ENCODE measurements around the gene IGF1R.
A peak's percentile ranks its signal among the peaks of the same experiment; 100 is the strongest.

The IGF1R gene

DNA sequence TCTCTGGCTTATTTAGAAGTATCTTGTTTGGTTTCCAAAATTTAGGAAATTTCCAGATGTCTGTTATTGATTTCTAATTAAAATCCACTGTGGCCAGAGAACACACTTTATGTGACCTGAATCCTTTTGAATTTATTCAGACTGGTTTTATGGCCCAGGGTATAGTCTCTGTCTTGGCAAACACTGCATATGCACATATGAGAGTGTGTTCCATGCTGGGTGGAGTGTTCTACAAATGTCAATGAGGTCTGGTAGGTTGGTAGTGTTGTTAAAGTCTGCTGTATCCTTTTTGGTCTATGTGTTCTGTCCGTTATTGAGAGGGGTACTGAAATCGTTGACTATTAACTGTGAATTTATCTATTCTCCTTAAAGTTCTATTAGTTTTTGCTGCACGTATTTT is 329.1 kb downstream of the IGF1R start:
- H3K4me3 ChIP-seq (ENCODE audit: low read depth in 1 of 5, low read length in 5 of 5), result no peak overlapping the region
- H3K9me3 ChIP-seq (ENCODE audit: control insufficient read depth in 5 of 5, low read length in 5 of 5), result peaks cover 0 to 7% (median 0%) of the 10 kb centered on the region in 5 donors
- no peaks in the 10 kb centered on the region for H3K36me3 ChIP-seq (ENCODE audit: control insufficient read depth in 5 of 5, insufficient read depth in 5 of 5, low read length in 5 of 5)
- H3K27ac ChIP-seq (ENCODE audit: low read depth, low read length), result no peak overlapping the region
- no peak overlapping the region for H3K9ac ChIP-seq (ENCODE audit: low read length in 5 of 5)
- peaks cover 0 to 5% (median 0%) of the 10 kb centered on the region in 5 donors for H3K4me1 ChIP-seq (ENCODE audit: control insufficient read depth in 5 of 5, insufficient read depth in 5 of 5, low read length in 5 of 5)
- H3K27me3 ChIP-seq (ENCODE audit: control insufficient read depth in 5 of 5, insufficient read depth in 4 of 5, low read length in 5 of 5), result no peaks in the 10 kb centered on the region

DNA sequence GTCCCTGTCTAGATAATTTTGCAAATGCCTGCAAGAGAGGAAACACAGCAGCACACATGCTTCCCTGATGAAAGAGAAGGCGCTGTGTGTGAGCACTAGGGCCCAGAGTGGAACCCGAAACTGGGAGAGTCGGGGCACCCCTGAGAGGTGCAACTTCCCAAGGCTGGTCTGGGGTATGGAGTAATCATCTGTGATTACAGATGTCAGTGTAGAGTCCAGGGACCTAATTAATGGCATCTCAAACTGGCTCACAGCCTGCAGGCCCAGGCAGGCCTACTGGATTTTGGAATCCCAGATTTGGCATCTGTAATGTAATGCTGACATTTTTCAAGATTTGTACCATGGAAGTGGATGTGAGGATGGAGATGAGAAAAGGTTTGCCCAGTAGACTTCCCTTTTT is 329.8 kb downstream of the IGF1R start:
- Histone ChIP-seq H3K9me3 (ENCODE audit: control insufficient read depth in 5 of 5, low read length in 5 of 5) (peaks cover 0 to 7% (median 0%) of the 10 kb centered on the region in 5 donors), H3K9ac (ENCODE audit: low read length in 5 of 5) (no peak overlapping the region), H3K27me3 (ENCODE audit: control insufficient read depth in 5 of 5, insufficient read depth in 4 of 5, low read length in 5 of 5) (no peaks in the 10 kb centered on the region), H3K27ac (ENCODE audit: low read depth, low read length) (no peak overlapping the region), H3K4me3 (ENCODE audit: low read depth in 1 of 5, low read length in 5 of 5) (no peak overlapping the region), H3K36me3 (ENCODE audit: control insufficient read depth in 5 of 5, insufficient read depth in 5 of 5, low read length in 5 of 5) (no peaks in the 10 kb centered on the region), H3K4me1 (ENCODE audit: control insufficient read depth in 5 of 5, insufficient read depth in 5 of 5, low read length in 5 of 5) (peaks cover 0 to 5% (median 3%) of the 10 kb centered on the region in 5 donors)

DNA sequence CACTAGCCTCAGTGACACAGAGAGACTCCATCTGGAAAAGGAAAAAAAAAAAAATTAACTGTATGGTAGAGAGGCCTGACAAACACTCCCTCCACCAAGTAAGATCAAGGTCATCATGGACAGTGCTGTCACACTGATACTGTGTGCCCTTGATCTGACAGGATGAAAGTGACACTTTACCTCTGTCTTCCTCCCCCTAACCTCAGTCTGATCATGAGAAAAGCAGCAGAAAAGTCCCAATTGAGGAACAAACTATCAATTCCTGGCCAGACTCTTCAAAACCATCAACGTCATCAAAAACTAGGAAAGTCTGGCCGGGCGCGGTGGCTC is 332.5 kb downstream of the IGF1R start:
- peaks cover 0 to 7% (median 0%) of the 10 kb centered on the region in 5 donors for H3K9me3 ChIP-seq (ENCODE audit: control insufficient read depth in 5 of 5, low read length in 5 of 5)
- no peak overlapping the region for H3K9ac ChIP-seq (ENCODE audit: low read length in 5 of 5)
- no peak overlapping the region for H3K27ac ChIP-seq (ENCODE audit: low read depth, low read length)
- no peaks in the 10 kb centered on the region for H3K36me3 ChIP-seq (ENCODE audit: control insufficient read depth in 5 of 5, insufficient read depth in 5 of 5, low read length in 5 of 5)
- no peaks in the 10 kb centered on the region for H3K27me3 ChIP-seq (ENCODE audit: control insufficient read depth in 5 of 5, insufficient read depth in 4 of 5, low read length in 5 of 5)
- peaks cover 0 to 13% (median 9%) of the 10 kb centered on the region in 5 donors for H3K4me1 ChIP-seq (ENCODE audit: control insufficient read depth in 5 of 5, insufficient read depth in 5 of 5, low read length in 5 of 5)
- H3K4me3 ChIP-seq (ENCODE audit: low read depth in 1 of 5, low read length in 5 of 5), result no peak overlapping the region

DNA sequence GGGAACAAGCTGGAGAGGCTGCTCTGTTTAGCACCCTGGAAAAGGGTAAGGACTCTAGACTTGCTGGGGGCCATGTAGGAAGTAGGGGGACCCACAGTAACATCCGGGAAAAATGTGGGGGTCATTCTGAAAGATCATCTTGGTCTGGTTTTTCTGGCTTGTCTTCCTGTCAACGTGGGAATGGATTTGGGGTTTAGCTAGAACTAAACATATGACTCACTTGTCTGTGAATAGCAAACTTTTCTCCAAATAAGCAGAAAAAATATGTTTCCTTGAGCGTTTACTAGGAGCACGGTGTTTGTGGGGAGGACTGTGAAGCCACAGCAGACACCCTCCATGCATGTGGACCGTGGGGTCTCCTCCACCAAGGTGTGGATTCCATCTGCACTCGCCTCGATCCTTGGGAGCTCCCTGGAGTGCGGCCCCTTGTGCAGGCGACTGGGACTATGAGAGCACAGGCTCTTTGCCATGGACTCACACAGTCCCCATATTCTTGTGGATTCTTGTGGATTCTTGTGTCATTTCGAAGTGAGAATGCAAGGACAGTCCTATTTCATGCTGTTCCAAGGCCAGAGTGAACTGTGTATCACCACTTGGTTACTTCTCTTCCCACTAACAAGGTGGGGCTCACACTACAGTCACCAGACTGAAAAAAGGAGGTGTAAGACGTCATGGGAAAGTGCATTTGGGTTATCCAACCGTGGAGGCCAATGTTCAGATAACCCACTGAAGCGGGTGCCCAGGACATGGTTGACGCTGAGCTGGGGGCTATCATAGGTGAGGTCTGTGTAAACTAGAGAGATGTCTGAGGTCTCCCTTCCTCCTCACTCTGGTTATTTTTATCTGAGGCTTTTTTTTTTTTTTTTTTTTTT is 333.7 kb downstream of the IGF1R start:
- H3K4me3 ChIP-seq (ENCODE audit: low read depth in 1 of 5, low read length in 5 of 5), result no peak overlapping the region
- H3K4me1 ChIP-seq (ENCODE audit: control insufficient read depth in 5 of 5, insufficient read depth in 5 of 5, low read length in 5 of 5), result peaks cover 0 to 13% (median 9%) of the 10 kb centered on the region in 5 donors
- H3K9ac ChIP-seq (ENCODE audit: low read length in 5 of 5), result no peak overlapping the region
- no peaks in the 10 kb centered on the region for H3K36me3 ChIP-seq (ENCODE audit: control insufficient read depth in 5 of 5, insufficient read depth in 5 of 5, low read length in 5 of 5)
- H3K27ac ChIP-seq (ENCODE audit: low read depth, low read length), result no peak overlapping the region
- H3K9me3 ChIP-seq (ENCODE audit: control insufficient read depth in 5 of 5, low read length in 5 of 5), result peaks cover 0 to 14% (median 8%) of the 10 kb centered on the region in 5 donors
- no peaks in the 10 kb centered on the region for H3K27me3 ChIP-seq (ENCODE audit: control insufficient read depth in 5 of 5, insufficient read depth in 4 of 5, low read length in 5 of 5)

DNA sequence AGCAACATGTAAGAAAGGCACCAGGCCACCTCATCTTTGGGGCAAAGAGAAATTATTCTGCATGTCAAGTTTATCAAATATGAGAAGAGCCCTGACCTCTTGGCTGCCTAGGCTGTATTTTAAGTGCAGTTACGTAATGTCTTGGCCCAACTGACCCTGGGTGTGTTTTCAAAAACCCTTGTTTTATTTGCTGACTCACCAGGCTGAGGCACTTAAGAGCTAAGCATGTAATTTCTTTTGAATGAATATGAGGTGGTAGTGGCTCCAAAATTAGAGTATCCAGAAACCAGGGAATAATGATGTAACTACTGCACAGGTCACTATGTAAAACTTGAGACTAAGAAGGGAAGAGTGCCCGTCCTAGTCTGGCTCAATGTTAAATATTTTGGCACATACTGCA is 335.0 kb downstream of the IGF1R start:
- Histone ChIP-seq H3K27ac (ENCODE audit: low read depth, low read length) (peak overlapping the region; percentile 2), H3K9me3 (ENCODE audit: control insufficient read depth in 5 of 5, low read length in 5 of 5) (peaks cover 0 to 11% (median 7%) of the 10 kb centered on the region in 5 donors), H3K4me1 (ENCODE audit: control insufficient read depth in 5 of 5, insufficient read depth in 5 of 5, low read length in 5 of 5) (peaks cover 0 to 13% (median 9%) of the 10 kb centered on the region in 5 donors), H3K9ac (ENCODE audit: low read length in 5 of 5) (no peak overlapping the region), H3K4me3 (ENCODE audit: low read depth in 1 of 5, low read length in 5 of 5) (no peak overlapping the region), H3K36me3 (ENCODE audit: control insufficient read depth in 5 of 5, insufficient read depth in 5 of 5, low read length in 5 of 5) (no peaks in the 10 kb centered on the region), H3K27me3 (ENCODE audit: control insufficient read depth in 5 of 5, insufficient read depth in 4 of 5, low read length in 5 of 5) (no peaks in the 10 kb centered on the region)

DNA sequence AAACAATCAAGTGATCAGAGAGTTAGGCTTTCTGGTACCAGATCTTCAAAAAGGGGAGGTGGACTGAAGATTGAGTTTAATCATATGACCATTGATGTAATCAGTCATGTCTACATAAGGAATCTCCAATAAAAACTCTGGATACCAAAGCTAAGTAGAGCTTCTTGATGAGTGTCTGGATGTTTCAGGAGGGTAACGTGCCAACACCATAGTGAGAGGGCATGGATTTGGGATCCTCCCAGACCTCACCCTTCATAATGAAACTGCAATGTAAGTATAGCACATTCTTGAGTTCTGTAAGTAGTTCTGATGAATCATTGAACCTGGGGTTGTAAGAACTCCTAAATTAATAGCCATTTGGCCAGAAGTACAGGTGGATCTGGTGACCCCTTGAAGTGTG is 337.9 kb downstream of the IGF1R start:
- H3K4me1 ChIP-seq (ENCODE audit: control insufficient read depth in 5 of 5, insufficient read depth in 5 of 5, low read length in 5 of 5), result peaks cover 0 to 13% (median 9%) of the 10 kb centered on the region in 5 donors
- H3K36me3 ChIP-seq (ENCODE audit: control insufficient read depth in 5 of 5, insufficient read depth in 5 of 5, low read length in 5 of 5), result no peaks in the 10 kb centered on the region
- H3K27me3 ChIP-seq (ENCODE audit: control insufficient read depth in 5 of 5, insufficient read depth in 4 of 5, low read length in 5 of 5), result no peaks in the 10 kb centered on the region
- H3K9me3 ChIP-seq (ENCODE audit: control insufficient read depth in 5 of 5, low read length in 5 of 5), result peaks cover 0 to 11% (median 7%) of the 10 kb centered on the region in 5 donors
- H3K27ac ChIP-seq (ENCODE audit: low read depth, low read length), result no peak overlapping the region
- no peak overlapping the region for H3K9ac ChIP-seq (ENCODE audit: low read length in 5 of 5)
- no peak overlapping the region for H3K4me3 ChIP-seq (ENCODE audit: low read depth in 1 of 5, low read length in 5 of 5)

DNA sequence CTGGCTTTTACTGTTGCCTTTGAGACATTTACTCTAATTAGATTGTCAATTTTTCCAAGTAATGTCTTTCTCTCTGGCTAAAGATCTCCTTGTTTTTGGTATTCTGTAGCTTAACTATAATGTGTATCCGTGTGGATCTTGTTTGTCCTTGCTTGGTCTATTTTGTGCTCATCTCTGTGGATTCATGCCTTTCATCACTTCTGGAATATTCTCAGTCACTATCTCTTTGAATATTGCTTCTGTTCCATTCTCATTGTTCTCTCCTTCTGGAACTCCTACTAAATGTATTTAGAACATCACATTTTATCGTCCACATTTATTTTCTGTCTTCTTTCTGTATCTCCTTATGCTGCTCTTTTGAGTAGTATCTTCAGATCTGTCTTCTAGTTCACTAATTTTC is 346.6 kb downstream of the IGF1R start:
- no peak overlapping the region for H3K27ac ChIP-seq (ENCODE audit: low read depth, low read length)
- H3K36me3 ChIP-seq (ENCODE audit: control insufficient read depth in 5 of 5, insufficient read depth in 5 of 5, low read length in 5 of 5), result no peaks in the 10 kb centered on the region
- no peaks in the 10 kb centered on the region for H3K4me1 ChIP-seq (ENCODE audit: control insufficient read depth in 5 of 5, insufficient read depth in 5 of 5, low read length in 5 of 5)
- peaks cover 0 to 15% (median 5%) of the 10 kb centered on the region in 5 donors for H3K9me3 ChIP-seq (ENCODE audit: control insufficient read depth in 5 of 5, low read length in 5 of 5)
- no peak overlapping the region for H3K4me3 ChIP-seq (ENCODE audit: low read depth in 1 of 5, low read length in 5 of 5)
- H3K27me3 ChIP-seq (ENCODE audit: control insufficient read depth in 5 of 5, insufficient read depth in 4 of 5, low read length in 5 of 5), result peaks cover 0 to 3% (median 0%) of the 10 kb centered on the region in 5 donors
- no peak overlapping the region for H3K9ac ChIP-seq (ENCODE audit: low read length in 5 of 5)

DNA sequence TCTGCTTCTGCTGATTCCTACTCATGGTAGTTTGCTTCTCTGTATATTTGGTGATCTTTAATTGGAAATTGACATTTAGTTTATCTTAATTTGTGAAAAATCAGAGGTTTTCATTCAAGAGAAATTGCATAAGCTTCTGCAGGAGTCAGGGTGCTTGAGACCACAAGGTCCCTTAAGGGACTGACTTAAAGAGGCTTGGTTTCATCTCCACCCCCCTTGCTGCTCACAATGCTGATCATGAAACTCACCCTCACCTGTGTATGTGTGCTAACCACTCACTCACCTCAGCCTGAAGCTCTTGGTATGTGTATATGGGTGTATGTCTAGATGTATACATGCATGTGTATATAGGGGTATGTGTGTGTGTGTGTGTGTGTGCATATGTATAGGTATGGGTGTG is 347.8 kb downstream of the IGF1R start:
- Histone ChIP-seq H3K27ac (ENCODE audit: low read depth, low read length) (no peak overlapping the region), H3K4me1 (ENCODE audit: control insufficient read depth in 5 of 5, insufficient read depth in 5 of 5, low read length in 5 of 5) (no peaks in the 10 kb centered on the region), H3K4me3 (ENCODE audit: low read depth in 1 of 5, low read length in 5 of 5) (no peak overlapping the region), H3K9ac (ENCODE audit: low read length in 5 of 5) (no peak overlapping the region), H3K9me3 (ENCODE audit: control insufficient read depth in 5 of 5, low read length in 5 of 5) (peaks cover 0 to 15% (median 5%) of the 10 kb centered on the region in 5 donors), H3K36me3 (ENCODE audit: control insufficient read depth in 5 of 5, insufficient read depth in 5 of 5, low read length in 5 of 5) (no peaks in the 10 kb centered on the region), H3K27me3 (ENCODE audit: control insufficient read depth in 5 of 5, insufficient read depth in 4 of 5, low read length in 5 of 5) (peaks cover 0 to 3% (median 0%) of the 10 kb centered on the region in 5 donors)

DNA sequence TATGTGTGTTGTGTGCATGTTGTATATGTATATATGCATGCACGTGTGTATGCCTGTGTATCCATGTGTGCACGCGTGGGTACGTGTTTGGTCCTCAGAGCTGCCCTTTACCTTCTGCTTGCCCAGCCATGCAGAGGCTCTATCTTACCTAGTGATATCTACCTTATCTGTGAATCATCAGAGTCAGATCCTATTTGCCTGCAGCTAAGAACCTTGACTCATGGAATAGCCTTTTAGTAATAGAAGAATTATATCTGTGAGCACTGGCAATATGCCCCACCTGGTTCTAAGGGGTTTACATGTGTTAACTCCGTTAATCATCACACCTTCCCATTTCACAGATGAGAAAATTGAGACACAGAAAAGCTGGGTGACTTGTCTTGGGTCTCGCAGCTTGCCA is 348.3 kb downstream of the IGF1R start:
- H3K36me3 ChIP-seq (ENCODE audit: control insufficient read depth in 5 of 5, insufficient read depth in 5 of 5, low read length in 5 of 5), result no peaks in the 10 kb centered on the region

DNA sequence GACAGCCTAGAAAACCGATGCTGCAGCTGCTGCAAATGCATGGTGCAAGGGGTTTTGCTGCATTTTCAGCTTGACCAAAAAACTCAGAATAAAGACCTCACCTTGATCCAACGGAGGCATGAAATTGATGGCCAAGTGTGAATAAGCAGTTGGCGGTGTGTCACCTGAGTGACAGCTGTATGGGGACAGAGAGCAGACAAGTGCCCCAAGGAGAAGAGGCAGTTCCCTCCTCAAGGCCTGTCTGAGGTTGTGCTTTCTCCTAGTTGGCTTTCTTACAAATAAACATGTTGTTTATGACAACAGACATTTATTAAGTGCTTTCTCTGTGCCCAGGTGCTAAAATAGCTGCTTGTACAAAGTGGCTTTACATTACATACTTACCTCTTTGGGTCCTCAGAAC is 349.0 kb downstream of the IGF1R start:
- H3K4me1 ChIP-seq (ENCODE audit: control insufficient read depth in 5 of 5, insufficient read depth in 5 of 5, low read length in 5 of 5), result no peaks in the 10 kb centered on the region
- no peak overlapping the region for H3K9ac ChIP-seq (ENCODE audit: low read length in 5 of 5)
- peaks cover 0 to 15% (median 5%) of the 10 kb centered on the region in 5 donors for H3K9me3 ChIP-seq (ENCODE audit: control insufficient read depth in 5 of 5, low read length in 5 of 5)
- no peak overlapping the region for H3K4me3 ChIP-seq (ENCODE audit: low read depth in 1 of 5, low read length in 5 of 5)
- H3K36me3 ChIP-seq (ENCODE audit: control insufficient read depth in 5 of 5, insufficient read depth in 5 of 5, low read length in 5 of 5), result no peaks in the 10 kb centered on the region
- no peak overlapping the region for H3K27ac ChIP-seq (ENCODE audit: low read depth, low read length)
- H3K27me3 ChIP-seq (ENCODE audit: control insufficient read depth in 5 of 5, insufficient read depth in 4 of 5, low read length in 5 of 5), result peaks cover 0 to 3% (median 0%) of the 10 kb centered on the region in 5 donors

More for the DNA sequence above, 348.3 kb downstream of the IGF1R start:
- Histone ChIP-seq H3K4me3 (ENCODE audit: low read depth in 1 of 5, low read length in 5 of 5) (no peak overlapping the region), H3K9me3 (ENCODE audit: control insufficient read depth in 5 of 5, low read length in 5 of 5) (peaks cover 0 to 15% (median 5%) of the 10 kb centered on the region in 5 donors), H3K9ac (ENCODE audit: low read length in 5 of 5) (no peak overlapping the region), H3K27me3 (ENCODE audit: control insufficient read depth in 5 of 5, insufficient read depth in 4 of 5, low read length in 5 of 5) (peaks cover 0 to 3% (median 0%) of the 10 kb centered on the region in 5 donors), H3K4me1 (ENCODE audit: control insufficient read depth in 5 of 5, insufficient read depth in 5 of 5, low read length in 5 of 5) (no peaks in the 10 kb centered on the region), H3K27ac (ENCODE audit: low read depth, low read length) (no peak overlapping the region)
